ENCODE results near the gene OSBPL10.

Gene OSBPL10

DNA sequence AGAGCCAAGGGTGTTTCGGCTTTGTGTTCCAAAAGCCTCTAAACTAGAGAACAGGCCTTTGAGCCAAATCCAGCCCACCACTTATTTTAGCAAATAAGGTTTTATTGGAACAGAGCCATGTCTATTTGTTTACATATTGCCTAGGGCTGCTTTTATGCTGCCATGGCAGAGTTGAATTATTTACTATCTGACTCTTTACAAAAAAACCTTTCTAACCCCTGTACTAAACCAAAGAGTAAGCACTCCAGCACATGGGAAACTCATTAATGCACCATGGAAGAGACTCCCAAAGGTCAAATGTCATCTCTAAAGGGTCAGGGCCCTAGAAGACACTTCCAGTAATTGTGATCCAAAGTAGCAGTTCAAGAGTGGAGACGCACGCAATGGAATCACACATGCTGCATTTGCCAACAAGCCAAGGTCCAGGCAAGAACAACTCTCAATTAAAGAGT is 22.3 kb downstream of the OSBPL10 start:
- no peak overlapping the region for H3K4me3 ChIP-seq
- H3K27ac ChIP-seq, result peak overlapping the region; percentile 79 to 88
- TF ChIP-seq, protein P1, sequence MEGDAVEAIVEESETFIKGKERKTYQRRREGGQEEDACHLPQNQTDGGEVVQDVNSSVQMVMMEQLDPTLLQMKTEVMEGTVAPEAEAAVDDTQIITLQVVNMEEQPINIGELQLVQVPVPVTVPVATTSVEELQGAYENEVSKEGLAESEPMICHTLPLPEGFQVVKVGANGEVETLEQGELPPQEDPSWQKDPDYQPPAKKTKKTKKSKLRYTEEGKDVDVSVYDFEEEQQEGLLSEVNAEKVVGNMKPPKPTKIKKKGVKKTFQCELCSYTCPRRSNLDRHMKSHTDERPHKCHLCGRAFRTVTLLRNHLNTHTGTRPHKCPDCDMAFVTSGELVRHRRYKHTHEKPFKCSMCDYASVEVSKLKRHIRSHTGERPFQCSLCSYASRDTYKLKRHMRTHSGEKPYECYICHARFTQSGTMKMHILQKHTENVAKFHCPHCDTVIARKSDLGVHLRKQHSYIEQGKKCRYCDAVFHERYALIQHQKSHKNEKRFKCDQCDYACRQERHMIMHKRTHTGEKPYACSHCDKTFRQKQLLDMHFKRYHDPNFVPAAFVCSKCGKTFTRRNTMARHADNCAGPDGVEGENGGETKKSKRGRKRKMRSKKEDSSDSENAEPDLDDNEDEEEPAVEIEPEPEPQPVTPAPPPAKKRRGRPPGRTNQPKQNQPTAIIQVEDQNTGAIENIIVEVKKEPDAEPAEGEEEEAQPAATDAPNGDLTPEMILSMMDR (IDR thresholded peaks at IDR 0.05), result no peak
- no peak for DNase-seq (ENCODE audit: low spot score)

DNA sequence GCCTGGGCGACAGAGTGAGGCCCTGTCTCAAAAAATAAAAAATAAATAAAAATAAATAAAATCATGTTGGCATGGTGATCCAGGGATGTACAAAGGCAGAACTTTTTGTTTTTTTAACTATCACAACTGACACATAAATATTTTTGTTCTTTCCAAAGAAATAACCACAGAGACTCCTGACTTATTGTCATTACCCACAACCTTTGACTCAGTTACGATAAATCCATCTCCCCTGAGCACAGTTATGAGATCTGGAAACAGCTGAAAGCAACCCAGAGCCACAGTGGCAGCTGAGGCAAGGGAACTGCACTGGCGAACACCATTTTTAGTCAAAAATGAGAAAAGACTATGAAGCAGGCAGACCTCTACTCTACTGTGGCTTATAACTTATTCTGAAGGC is 24.0 kb downstream of the OSBPL10 start:
- Histone ChIP-seq H3K4me3 (no peak overlapping the region), H3K27ac (no peak overlapping the region)
- TF ChIP-seq, protein P1 (IDR thresholded peaks at IDR 0.05), result no peak
- no peak for DNase-seq (ENCODE audit: low spot score)

DNA sequence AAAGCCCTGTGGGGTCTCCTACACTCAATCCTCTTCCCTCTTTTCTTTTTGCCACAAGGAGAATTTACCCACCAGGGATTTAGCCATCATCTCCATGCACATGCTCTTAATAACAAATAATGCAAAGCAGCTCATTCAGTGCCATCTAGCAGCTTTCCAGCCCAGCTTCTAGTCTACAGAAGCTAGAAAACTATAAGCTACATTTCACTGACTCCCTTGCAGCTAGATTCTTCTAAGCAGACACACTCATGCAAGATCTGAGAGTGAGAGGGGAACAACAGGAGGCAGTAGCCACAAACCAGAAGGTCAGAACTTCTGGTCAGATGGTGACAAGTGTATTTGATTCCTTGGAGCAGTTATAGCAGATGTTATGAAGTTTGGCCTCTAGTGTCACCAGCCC is 25.5 kb downstream of the OSBPL10 start:
- DNase-seq (ENCODE audit: low spot score), result peak; percentile 14
- TF ChIP-seq, protein P1 (IDR thresholded peaks at IDR 0.05), result no peak
- no peak overlapping the region for H3K27ac ChIP-seq

DNA sequence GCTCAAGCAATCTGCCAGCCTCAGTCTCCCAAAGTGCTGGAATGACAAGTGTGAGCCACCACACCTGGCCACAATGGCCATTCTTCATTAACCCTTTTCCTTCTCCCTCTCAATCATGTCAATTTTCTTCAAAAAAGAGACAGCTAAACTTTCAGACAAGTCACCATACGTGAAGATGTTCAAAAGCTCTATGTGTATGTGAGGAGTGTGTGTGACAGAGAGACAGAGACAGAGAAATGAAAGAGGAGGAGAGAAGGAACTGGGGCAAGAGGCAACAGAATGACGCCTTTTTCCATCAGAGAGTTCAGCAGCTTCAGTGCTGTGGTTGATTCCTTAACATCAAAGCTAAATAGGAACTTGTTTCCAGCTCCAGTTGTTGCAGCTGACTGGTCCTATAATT is 27.4 kb downstream of the OSBPL10 start:
- TF ChIP-seq, protein P1 (IDR thresholded peaks at IDR 0.05), result no peak
- no peak overlapping the region for H3K4me3 ChIP-seq
- no peak for DNase-seq (ENCODE audit: low spot score)
- H3K27ac ChIP-seq, result no peak overlapping the region

More for the DNA sequence above, 25.5 kb downstream of the OSBPL10 start:
- H3K4me3 ChIP-seq, result no peak overlapping the region

DNA sequence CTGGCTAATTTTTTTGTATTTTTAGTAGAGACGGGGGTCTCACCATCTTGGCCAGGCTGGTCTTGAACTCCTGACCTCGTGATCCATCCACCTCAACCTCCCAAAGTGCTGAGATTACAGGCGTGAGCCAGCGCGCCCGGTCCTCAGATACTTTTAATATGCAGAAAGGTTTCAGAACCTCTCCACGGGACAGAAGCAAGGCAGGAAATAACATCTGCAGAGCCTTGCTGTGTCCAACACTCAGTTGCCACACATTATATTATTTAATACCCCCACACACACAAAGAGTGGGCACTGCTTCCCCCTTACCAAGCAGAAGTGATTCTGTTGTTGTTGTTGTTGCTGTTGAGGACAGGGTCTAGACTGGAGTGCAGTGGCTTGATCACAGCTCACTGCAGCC is 28.0 kb downstream of the OSBPL10 start:
- DNase-seq (ENCODE audit: low spot score), result no peak
- no peak overlapping the region for H3K27ac ChIP-seq
- H3K4me3 ChIP-seq, result no peak overlapping the region
- TF ChIP-seq, protein P1 (IDR thresholded peaks at IDR 0.05), result no peak

DNA sequence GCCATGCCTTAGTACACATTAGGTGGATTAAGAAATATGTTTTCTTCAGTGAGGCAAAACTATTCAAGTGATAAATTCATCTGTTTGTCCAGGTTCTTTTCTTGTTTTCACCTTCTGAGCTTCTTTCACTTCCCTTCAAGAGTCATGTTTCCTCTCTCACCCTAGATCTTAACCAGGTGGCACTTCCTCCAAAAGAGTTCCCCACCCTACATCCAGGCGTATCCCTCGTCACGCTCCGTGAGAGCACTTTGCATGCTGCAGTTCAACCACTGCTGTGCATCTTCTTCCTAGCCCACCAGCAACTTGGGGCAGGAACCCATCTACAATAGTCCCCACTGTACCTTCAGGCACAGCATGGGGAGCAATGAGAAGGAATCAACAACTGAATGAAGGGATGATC is 28.9 kb downstream of the OSBPL10 start:
- Histone ChIP-seq H3K27ac (no peak overlapping the region), H3K4me3 (no peak overlapping the region)
- TF ChIP-seq, protein P1 (IDR thresholded peaks at IDR 0.05), result no peak
- DNase-seq (ENCODE audit: low spot score), result no peak

DNA sequence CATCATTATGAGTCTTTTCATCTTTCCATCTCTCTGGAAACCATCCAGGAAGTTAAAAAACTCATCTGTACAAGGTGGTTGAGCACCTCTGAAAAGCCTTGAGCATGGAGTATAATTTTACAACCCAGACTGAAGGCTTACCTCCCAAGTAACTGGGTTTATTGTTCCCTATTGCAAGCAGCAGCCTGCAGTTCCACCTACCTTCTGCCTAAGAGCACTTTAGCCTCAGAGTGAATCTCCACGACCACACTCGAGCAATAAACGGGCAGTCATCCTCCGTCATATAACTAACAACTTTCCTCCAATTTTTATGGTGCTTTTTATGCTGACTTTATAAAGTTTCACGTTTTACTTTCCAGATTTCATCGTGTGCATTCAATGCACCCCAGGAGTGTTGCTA is 32.8 kb downstream of the OSBPL10 start:
- no peak for DNase-seq (ENCODE audit: low spot score)
- Histone ChIP-seq H3K27ac (no peak overlapping the region), H3K4me3 (no peak overlapping the region)
- TF ChIP-seq, protein P1 (IDR thresholded peaks at IDR 0.05), result no peak
